NCI-H510A (cell line): Measurements from ENCODE around the gene COL4A3.

Experiments
- DNase-seq: peaks from one replicate; lab custom pipeline; 2025; lab: John Stamatoyannopoulos, UW

COL4A3 gene

DNA sequence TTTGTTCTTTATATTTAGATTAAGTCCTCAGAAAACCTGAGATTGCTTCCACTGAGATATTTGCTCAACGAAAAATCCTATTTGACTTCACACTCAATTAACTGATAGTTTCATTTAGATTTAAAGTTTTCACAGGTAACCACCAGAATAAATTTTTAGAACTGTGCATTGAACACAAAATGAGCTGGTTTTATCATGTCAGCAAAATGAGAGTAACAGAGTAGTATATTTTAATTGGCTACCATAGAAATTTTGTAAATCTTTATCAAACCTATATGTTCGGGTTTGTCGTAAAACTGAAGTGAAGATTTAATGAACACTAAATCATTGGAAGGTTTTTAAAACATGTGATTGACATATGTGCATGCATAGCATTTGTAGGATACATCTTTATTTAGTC lies 127.9 kb downstream of the COL4A3 start:
- DNase-seq = no peak

- DNase-seq = no peak
These were observed 129.1 kb downstream of the COL4A3 start for GRCh38 chr2:227293531-227293930.

GRCh38 chr2:227295806-227296205 lies 131.4 kb downstream of the COL4A3 start:
- peak; percentile 4 for DNase-seq

- no peak for DNase-seq
These were observed 132.4 kb downstream of the COL4A3 start for GRCh38 chr2:227296671-227297405.

GRCh38 chr2:227301523-227301922 lies 137.1 kb downstream of the COL4A3 start:
- no peak for DNase-seq

DNA sequence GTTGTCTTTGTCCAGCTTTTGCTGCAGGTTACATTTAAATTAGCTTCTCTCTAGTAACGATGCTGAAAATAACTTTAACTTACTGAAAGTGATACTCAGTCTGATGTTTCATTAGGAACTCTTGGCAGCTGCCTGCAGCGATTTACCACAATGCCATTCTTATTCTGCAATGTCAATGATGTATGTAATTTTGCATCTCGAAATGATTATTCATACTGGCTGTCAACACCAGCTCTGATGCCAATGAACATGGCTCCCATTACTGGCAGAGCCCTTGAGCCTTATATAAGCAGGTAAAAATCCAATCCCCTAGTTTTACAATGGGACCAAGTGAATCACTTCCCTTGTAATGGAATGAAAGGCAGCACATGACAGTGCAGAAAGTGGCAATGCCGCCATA lies 144.4 kb downstream of the COL4A3 start:
- no peak for DNase-seq

DNA sequence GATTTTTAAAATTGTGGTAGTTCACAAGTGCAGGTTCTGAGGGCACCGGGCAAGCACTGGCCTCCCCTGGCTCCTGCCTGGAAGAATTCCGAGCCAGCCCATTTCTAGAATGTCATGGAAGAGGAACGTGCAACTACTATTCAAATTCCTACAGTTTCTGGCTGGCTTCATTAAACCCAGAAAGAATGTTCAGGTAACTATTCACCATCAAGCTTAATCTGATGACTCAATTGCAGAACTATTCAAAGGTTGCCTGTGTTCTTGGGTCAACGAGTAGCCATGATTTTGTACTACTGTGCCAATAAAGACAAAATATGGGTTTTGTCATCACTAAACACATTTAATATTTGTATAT lies 146.3 kb downstream of the COL4A3 start:
- DNase-seq = no peak

DNA sequence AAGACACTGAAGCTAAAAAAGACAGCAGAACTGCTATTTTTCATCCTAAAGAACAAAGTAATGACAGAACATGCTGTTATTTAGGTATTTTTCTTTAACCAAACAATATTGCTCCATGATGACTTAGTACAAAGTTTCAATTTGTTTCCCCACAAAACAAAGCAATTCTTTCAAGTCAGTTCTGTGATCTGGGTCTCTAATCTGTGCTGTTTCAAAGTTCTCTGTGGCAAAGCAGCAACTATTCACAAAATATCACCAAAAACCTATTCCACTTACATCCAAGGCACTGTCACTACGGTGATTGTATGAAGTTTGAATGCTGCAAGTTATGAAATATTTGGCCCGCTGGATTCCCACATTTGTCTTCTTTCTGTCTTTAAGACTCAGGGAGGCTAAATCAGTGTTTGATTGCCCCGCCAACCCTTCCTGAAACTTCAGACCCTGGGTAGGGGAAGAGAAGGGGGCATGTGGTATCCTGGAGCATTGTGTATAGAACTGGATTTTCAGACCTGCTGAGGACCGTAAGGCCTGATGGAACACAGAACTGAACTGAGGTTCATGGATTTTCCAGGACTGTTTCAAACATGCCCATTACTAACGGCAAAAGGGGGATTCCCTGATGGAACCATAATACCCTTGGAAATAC lies 147.6 kb downstream of the COL4A3 start:
- no peak for DNase-seq

DNA sequence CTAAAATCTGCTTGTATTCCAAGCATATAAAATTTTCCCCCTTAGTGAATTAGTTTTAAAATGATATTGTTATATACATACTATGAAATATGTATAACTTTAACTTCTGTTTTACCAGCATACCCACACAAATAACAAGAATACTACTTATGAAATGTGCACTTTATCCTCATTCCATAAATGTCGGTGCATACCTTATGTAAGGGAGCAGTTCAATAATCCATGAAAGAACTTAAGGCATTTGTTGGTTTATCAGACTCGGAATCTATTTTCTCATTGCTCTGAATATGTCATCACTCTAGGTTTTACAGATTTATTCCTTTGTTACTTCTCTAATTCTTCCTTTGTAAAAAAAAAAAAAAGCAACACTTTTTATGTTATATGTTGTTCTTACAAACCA lies 148.2 kb downstream of the COL4A3 start:
- DNase-seq = no peak

DNA sequence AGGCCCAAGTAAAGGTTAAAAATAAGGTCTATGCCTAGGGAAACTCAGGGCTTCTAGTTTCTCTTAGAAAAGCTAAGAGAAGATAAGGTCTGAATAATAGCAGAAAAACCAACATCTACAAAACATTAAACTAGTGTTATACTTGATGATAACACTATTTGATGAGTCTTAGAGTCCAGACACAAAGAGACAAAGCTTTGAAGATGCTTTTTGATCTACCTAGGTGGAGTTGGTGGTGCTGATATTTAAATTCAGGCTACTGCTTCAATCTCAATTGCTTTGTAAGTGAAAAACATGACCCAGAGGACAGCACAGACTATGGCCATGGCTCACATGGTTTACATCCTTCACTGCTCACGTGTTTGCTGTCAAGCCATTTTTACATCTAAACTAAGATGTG lies 148.9 kb downstream of the COL4A3 start:
- DNase-seq = no peak

DNA sequence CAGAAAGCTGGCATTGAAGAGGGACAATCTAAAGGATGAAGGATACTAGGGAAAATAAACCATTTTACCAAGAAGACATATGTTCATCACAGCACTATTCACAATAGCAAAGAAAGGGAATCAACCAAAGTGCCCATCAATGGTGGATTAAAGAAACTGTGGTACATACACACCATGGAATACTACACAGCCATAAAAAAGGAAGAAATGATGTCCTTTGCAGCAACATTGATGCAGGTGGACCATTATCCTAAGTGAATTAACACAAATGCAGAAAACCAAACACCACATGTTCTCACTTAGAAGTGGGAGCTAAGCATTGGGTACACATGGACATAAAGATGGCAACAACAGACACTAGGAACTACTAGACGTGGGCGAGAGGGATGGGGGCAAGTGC lies 153.4 kb downstream of the COL4A3 start:
- DNase-seq = no peak

- DNase-seq = no peak
These were observed 156.1 kb downstream of the COL4A3 start for GRCh38 chr2:227320305-227321094.

DNA sequence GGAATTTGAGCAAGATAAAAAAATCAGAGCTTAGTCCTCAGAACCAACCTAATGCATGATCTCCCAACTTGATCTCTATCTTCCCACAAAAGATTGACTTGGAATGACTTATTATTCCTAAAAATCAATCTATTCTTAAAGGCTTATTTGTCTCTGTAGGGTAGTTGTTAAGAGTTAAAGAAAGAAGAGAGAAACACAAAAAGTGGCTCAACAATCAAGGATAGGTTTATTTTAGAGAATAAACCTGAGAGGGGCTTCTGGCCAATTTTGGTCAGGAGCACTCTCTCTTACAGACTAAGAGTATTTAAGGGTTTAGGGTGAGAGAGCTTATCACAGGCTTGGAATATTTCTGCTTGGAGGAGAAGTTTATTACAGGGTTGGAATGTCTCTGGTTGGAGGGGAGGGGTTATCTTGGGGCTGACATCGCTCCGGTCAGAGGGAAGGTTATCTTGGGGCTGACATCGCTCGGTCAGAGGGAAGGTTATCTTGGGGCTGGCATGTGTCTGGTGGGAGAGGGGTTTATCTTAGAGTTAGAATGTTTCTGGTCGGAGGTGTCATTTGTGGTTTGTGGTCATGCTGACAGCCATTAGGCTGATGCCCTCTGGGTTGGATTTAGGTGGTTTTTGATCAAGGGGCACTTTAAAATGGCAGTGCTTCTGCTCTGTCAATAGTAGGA lies 158.2 kb downstream of the COL4A3 start:
- DNase-seq = no peak

DNA sequence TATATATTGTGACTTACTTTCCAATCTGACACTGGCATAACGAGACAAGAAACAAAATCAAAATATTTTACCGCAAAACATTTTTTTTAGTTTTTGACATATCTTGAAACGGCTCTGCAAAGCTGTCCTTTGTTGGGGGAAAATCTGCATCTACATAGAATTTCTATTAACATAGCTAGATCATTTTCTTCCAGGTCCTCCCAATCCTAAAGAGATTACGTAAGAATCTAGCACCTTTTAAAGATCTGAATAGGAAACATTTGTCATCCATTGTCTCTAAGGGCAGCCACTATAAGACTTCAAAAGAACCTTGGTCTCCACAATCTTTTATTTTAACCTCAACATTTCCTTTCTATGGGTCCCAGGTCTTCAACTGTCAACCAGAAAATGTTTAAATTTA lies 159.4 kb downstream of the COL4A3 start:
- no peak for DNase-seq

GRCh38 chr2:227324642-227324994 lies 160.2 kb downstream of the COL4A3 start:
- DNase-seq = no peak

DNA sequence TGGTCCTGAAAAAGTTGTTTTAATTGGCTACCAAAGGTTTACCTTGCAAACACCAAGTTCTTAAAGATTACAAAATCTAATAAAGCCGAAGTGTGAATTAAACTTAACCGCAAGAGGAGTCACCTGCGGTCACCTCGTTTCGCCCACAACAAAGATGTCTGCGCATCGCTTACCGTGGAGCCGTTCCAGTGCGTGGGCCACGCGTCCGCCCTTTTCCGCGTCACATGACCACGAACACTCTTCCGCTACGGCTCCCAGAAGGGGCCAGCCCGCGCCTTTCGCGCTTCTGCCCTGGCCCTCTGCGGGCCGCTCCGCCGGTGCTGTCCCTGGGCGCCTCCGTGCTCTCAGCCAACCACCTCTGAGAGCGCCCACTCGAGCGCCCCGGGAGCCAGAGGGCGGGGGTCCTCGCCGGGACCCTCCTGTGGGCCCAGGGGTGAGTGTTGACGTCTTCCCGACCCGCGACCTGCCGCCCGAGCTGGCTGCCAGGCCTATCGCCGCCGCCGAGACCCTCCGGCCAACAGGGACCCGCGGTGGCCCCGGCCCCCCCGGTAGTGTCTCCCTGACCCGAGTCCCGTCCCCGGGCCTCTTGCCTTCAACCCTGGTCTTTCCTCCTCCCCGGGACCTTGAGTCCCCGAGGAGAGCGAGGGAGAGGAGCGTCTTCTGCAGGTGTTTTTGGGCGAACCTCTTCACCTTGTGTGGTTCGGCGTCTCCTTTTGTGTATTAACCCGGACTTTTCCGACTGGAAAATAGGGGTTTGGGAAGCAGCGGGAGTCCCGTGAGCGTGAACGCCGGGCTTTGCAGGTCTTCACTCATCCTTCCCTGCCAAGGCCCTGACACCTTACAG lies 160.8 kb downstream of the COL4A3 start, which contains the start of gene MFF:
TSS of gene MFF (plus strand) at position 257 of the 844 bp plus-strand sequence. CDS start 5,415 bp downstream, outside the sequence.
- peak; percentile 95 for DNase-seq

- no peak for DNase-seq
These were observed 161.4 kb downstream of the COL4A3 start for GRCh38 chr2:227325839-227326195.

GRCh38 chr2:227326783-227327182 lies 162.4 kb downstream of the COL4A3 start:
- DNase-seq = no peak

DNA sequence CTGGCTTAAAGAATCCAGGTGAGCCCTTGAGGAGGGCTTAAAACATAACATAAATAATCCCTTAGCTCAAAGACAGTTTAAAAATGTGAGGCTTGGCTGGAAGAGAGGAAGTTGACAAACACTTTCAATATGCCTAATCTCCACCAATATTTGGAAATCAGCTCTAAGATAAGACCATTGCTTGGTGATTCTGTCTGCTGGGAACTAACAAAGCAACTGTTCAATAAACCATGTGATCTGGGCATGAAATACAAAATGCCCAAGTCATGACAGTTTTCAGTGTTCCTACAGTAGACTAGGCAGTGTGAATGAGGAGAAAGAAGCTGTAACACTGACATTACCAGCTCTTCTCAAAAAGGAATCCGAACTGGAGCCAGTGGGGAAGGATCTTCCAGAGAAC lies 171.3 kb downstream of the COL4A3 start:
- DNase-seq = no peak

DNA sequence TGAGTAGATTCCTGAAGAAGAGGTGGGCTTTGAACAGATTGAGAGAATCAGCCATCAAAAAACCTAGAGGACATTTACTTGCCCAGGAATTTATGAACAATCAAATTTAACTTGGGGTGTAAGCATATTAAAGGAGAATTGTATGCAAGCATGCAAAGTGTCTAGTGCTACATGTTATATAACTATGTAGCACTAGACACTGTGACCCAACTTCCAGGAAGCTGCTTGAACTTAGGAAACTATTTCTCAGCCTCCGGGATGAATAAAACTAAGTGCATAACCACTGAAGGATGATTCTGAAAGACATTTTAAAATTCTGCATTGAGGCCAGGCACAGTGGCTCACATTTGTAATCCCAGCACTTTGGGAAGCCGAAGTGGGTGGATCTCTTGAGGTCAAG lies 173.0 kb downstream of the COL4A3 start:
- DNase-seq = no peak

DNA sequence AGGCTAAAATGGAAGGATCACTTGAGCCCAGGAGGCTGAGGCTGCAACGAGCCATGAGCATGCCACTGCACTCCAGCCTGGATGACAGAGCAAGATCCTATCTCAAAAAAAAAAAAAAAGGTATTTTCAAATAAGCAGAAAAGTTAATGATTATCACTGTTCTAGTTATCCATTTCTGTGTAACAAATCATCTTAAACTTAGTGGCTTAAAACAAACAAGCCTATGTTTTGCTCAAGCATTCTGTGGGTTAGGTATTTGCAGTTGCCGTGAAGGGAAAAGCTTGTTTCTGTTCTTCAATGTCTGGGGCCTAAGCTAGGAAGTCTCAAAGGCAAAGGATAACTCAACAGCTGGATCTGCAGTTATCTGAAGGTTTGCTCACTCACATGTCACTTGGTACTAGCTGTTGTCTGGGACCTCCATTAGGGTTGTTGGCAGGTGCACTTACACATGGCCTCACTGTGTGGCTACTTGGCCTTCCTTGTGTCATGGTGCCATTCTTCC lies 174.7 kb downstream of the COL4A3 start:
- DNase-seq = no peak

DNA sequence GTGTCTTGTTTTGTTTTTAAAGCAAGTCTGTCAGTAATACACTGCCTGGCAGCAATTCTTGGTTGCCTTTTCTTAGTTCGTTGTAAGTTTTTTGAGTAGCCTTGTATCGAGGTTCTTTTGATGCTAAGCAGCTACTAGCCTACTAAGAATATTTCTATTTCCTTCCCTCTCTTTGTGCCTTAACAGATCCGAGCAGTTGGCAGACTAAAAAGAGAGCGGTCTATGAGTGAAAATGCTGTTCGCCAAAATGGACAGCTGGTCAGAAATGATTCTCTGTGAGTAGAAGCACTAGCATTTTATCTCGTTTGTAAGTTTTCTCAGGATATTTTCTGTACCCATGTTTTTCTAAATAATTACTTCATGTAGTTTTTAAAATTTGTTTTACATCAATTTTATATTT lies 175.7 kb downstream of the COL4A3 start:
- DNase-seq = no peak
